ENCODE measurements around the gene MRPL22.
"Not testable (repeated sequence)": the region's sequence is repeated elsewhere in the genome, so short reads cannot be mapped to it uniquely, and the experiment has no call there.

Gene MRPL22

GRCh38 chr5:154995679-154996078, 54.8 kb downstream of the MRPL22 start:
- DNase-seq (ENCODE audit: low read depth, low spot score), result peak; percentile 28

GRCh38 chr5:154997746-154998145, 56.9 kb downstream of the MRPL22 start:
- no peak for DNase-seq (ENCODE audit: low read depth, low spot score)

GRCh38 chr5:154999865-155000264, 59.0 kb downstream of the MRPL22 start:
- no peak for DNase-seq (ENCODE audit: low read depth, low spot score)

- no peak for DNase-seq (ENCODE audit: low read depth, low spot score)
Measured at GRCh38 chr5:155001523-155001922, 60.6 kb downstream of the MRPL22 start.

- DNase-seq (ENCODE audit: low read depth, low spot score), result not testable (repeated sequence)
Measured at GRCh38 chr5:155002722-155003121, 61.8 kb downstream of the MRPL22 start.

- peak; percentile 30 for DNase-seq (ENCODE audit: low read depth, low spot score)
Measured at GRCh38 chr5:155004138-155004744, 63.4 kb downstream of the MRPL22 start.

GRCh38 chr5:155006265-155006664, 65.4 kb downstream of the MRPL22 start:
- not testable (repeated sequence) for DNase-seq (ENCODE audit: low read depth, low spot score)

GRCh38 chr5:155008669-155009068, 67.8 kb downstream of the MRPL22 start:
- DNase-seq (ENCODE audit: low read depth, low spot score), result no peak

- no peak for DNase-seq (ENCODE audit: low read depth, low spot score)
Measured at GRCh38 chr5:155010881-155011280, 70.0 kb downstream of the MRPL22 start.

- no peak for DNase-seq (ENCODE audit: low read depth, low spot score)
Measured at GRCh38 chr5:155013526-155013925, 72.7 kb downstream of the MRPL22 start, which contains the start of gene KIF4B. KIF4B (plus strand) TSS chr5:155013755; CDS start chr5:155013860, 105 bp downstream.

GRCh38 chr5:155015239-155015638, 74.4 kb downstream of the MRPL22 start:
- DNase-seq (ENCODE audit: low read depth, low spot score), result no peak

- no peak for DNase-seq (ENCODE audit: low read depth, low spot score)
Measured at GRCh38 chr5:155017610-155018009, 76.7 kb downstream of the MRPL22 start.
